IPS DF 6.9 (cell line): Measurements from ENCODE around the gene NUPR1.

Experiments
- DNase-seq: peaks from one replicate; pipeline ENCODE4 v3.0.0-alpha.2; 2013; ENCODE audit warnings: low read depth, low spot score
- H3K27ac ChIP-seq: one replicate; pipeline ENCODE4 v1.5.1; 2013; ENCODE audit warnings: low read length, control low read depth
- H3K27me3 ChIP-seq: 2 replicates; pipeline ENCODE4 v1.6.1; 2013; ENCODE audit warnings: mild to moderate bottlenecking, low read length; ENCODE audit not compliant: control insufficient read depth, insufficient read depth
- H3K36me3 ChIP-seq: 2 replicates; pipeline ENCODE4 v1.6.1; 2013; ENCODE audit warnings: low read length; ENCODE audit not compliant: control insufficient read depth, insufficient read depth
- H3K4me1 ChIP-seq: 2 replicates; pipeline ENCODE4 v1.6.1; 2013; ENCODE audit warnings: low read length; ENCODE audit not compliant: control insufficient read depth, insufficient read depth
- H3K4me3 ChIP-seq: 2 replicates; pipeline ENCODE4 v1.5.1; 2013; ENCODE audit warnings: mild to moderate bottlenecking, low read length
- H3K9me3 ChIP-seq: 2 replicates; pipeline ENCODE4 v1.6.1; 2013; ENCODE audit warnings: low read length, inconsistent platforms; ENCODE audit not compliant: control insufficient read depth, insufficient read depth
- WGBS: extraction: QIAGEN DNeasy Blood & Tissue Kit; methylation state at CpG from one replicate; pipeline ENCODE4 v1.1.7; 2013; ENCODE audit warnings: mixed read lengths, missing lambda C conversion rate; ENCODE audit not compliant: insufficient read length, insufficient coverage; 5-methylcytosine and 5-hydroxymethylcytosine counted together

The NUPR1 gene, protein sequence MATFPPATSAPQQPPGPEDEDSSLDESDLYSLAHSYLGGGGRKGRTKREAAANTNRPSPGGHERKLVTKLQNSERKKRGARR

DNA sequence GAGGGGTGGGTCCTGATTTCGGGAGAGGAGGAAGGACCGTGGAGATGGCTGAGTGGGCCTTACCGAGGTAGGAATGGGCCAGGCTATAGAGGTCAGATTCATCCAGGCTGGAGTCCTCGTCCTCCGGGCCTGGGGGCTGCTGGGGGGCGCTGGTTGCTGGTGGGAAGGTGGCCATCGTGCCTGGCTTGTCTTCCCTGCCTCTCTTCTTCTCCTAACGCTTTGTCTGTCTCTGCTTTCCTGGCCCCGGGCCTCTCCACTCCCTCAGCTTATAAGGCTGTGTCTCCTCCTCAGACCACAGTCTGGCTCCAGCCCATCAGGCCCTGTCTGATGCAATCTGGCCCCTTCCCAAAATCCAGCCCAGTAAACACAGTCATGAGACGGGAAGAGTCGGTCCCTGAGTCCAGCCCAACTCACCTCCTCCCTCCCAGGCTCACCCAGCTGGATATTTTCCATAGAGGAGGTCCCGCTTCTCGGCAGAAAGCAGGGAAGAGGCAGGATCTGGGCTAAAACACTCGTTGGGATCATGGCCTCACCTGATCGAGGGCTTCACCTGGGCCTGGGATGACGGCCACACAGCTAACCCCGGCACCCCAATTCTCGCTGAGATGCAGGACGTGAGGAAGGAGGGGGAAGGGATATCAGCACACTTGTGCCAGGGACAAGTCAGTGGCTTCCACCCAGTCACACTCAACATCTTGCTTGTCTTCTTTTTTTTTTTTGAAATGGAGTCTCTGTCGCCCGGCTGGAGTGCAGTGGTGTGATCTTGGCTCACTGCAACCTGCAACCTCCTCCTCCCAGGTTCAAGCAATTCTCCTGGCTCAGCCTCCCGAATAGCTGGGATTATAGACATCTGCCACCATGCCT is at the start of gene NUPR1:
TSS of gene NUPR1 (minus strand) at position 242 of the 864 bp plus-strand sequence. CDS start at position 175, 67 bp downstream.
- Histone ChIP-seq H3K36me3 (no peaks in the 10 kb centered on the region), H3K4me1 (no peaks in the 10 kb centered on the region), H3K4me3 (no peak within 1 kb of the TSS), H3K27ac (no peak within 1 kb of the TSS), H3K9me3 (no peaks in the 10 kb centered on the region), H3K27me3 (no peaks in the 10 kb centered on the region)
- no CpG with 5 or more reads among the region's 22 CpGs for WGBS
- no peak for DNase-seq

DNA sequence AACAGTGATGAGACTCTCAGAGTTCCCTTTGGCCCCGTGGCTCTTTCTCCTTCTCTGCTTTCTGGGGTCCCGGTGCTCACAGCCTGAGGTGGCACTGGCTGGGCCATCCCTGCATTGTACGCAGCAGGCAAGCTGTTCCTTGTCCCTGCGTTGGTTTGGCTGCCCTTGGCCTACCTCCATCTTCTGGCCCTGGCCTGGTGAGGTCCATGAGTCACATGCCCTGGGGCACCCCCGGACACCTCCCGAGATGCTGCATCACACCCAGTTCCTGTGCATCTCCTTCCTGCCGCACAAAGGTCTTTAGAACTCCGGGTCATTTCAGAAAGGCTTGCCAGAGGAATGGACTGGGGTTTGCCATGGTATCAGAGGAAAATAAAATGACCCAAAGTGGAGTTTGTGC is 48.6 kb upstream of the NUPR1 start:
- H3K4me3 ChIP-seq: no peak overlapping the region
- WGBS: no CpG with 5 or more reads among the region's 8 CpGs
- H3K27me3 ChIP-seq: no peaks in the 10 kb centered on the region
- H3K36me3 ChIP-seq: 0 out of 2 replicates have a peak, but pooled peaks cover 5% of the 10 kb centered on the region
- no peaks in the 10 kb centered on the region for H3K4me1 ChIP-seq
- DNase-seq: no peak
- H3K9me3 ChIP-seq: no peaks in the 10 kb centered on the region
- H3K27ac ChIP-seq: no peak overlapping the region

DNA sequence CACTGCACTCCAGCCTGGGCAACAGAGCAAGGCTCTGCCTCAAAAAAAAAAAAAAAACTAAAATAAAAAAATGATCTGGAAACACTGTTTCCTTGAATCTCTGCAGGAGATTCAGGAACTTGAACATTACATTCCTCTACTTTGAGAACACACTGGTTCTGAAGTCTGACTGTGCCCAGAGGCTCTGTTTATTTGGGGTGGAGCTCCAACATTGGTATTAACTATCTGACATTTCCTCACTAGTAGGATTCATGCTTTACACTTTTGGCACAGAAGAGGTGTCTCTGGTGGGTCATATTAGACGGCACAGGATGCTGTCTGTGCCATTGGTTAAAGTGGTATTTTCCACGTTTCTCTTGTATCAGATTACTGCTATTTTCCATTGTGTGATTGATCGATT is 47.7 kb upstream of the NUPR1 start:
- H3K9me3 ChIP-seq: no peaks in the 10 kb centered on the region
- no peak for DNase-seq
- H3K4me1 ChIP-seq: no peaks in the 10 kb centered on the region
- peaks cover 5% of the 10 kb centered on the region; the same call in 1 of the 2 replicates for H3K36me3 ChIP-seq
- H3K4me3 ChIP-seq: no peak overlapping the region
- H3K27ac ChIP-seq: no peak overlapping the region
- no peaks in the 10 kb centered on the region for H3K27me3 ChIP-seq
- WGBS: no CpG with 5 or more reads among the region's 3 CpGs

DNA sequence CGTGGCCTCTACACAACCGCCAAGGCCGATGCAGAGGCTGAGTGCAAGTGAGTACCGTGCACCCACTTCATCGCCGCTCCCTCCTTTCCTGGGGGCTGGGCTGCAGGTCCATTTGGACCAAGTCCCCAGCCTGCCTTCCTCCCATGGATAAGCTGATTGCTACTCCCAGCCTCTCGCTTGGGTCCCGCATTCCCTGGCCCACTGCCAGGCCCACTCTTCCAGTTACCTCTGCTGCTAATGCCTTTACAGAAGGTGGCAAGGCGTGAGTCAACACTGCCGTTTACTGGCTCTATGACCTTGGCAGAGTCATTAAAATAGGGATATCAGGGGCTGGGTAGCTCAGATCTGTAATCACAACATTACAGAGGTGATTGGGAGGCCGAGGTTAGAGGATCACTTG is 46.9 kb upstream of the NUPR1 start:
- Histone ChIP-seq H3K27ac (no peak overlapping the region), H3K27me3 (no peaks in the 10 kb centered on the region), H3K4me1 (no peaks in the 10 kb centered on the region), H3K36me3 (no peaks in the 10 kb centered on the region; the same call in 1 of the 2 replicates), H3K9me3 (no peaks in the 10 kb centered on the region), H3K4me3 (no peak overlapping the region)
- WGBS: no CpG with 5 or more reads among the region's 11 CpGs
- no peak for DNase-seq

DNA sequence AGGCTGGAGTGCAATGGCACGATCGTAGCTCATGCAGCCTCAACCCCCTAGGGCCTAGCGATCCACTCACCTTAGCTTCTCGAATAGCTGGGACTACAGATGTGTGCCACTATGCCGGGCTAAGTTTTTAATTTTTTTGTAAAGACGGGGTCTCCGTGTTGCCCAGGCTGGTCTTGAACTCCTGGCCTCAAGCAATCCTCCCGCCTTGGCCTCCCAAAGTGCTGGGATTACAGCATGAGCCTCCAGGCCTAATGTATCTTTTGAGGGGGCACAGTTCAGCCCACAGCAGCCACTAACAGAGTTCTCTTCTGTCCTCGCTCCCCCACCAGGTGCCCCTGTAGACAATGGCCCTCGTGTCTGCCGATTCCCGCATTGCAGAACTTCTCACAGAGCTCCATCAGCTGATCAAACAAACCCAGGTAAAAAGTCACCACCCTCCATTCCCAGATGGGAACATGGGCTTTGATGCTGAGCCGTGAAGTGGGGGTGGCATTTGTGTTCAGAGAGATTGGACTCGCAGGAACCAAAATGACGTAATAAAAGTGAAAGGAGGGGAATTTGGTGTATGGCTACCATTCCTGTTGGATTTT is 42.0 kb upstream of the NUPR1 start:
- H3K9me3 ChIP-seq: no peaks in the 10 kb centered on the region
- H3K27me3 ChIP-seq: no peaks in the 10 kb centered on the region
- H3K4me1 ChIP-seq: no peaks in the 10 kb centered on the region
- no peak overlapping the region for H3K27ac ChIP-seq
- WGBS: no CpG with 5 or more reads among the region's 15 CpGs
- DNase-seq: no peak
- H3K36me3 ChIP-seq: no peaks in the 10 kb centered on the region; the same call in 1 of the 2 replicates
- no peak overlapping the region for H3K4me3 ChIP-seq

DNA sequence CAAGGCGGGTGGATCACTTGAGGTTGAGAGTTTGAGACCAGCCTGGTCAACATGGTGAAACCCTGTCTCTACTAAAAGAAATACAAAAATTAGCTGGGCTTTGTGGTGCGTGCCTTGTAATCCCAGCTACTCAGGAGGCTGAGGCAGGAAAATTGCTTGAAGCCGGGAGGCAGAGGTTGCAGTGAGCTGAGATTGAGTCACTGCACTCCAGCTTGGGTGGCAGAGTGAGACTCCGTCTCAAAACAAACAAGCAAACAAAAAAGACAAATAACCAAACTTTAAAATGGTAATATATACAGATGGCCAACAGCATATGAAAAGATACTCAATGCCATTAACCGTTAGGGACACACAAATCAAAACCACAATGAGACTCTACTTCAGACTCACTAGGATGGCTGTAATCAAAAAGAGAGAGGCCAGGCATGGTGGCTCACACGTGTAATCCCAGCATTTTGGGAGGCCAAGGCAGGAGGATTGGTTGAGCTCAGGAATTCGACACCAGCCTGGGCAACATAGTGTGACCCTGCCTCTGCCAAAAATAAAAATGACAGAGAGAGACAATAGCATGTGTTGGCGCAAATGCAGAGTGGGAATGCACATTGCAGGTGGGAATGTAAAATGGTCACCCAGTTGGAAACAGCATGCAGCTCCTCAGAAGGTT is 36.8 kb upstream of the NUPR1 start:
- no CpG with 5 or more reads among the region's 8 CpGs for WGBS
- Histone ChIP-seq H3K27ac (no peak overlapping the region), H3K4me1 (peaks cover 5% of the 10 kb centered on the region; the same call in 1 of the 2 replicates), H3K36me3 (no peaks in the 10 kb centered on the region), H3K4me3 (no peak overlapping the region), H3K9me3 (no peaks in the 10 kb centered on the region), H3K27me3 (no peaks in the 10 kb centered on the region)
- DNase-seq: no peak

DNA sequence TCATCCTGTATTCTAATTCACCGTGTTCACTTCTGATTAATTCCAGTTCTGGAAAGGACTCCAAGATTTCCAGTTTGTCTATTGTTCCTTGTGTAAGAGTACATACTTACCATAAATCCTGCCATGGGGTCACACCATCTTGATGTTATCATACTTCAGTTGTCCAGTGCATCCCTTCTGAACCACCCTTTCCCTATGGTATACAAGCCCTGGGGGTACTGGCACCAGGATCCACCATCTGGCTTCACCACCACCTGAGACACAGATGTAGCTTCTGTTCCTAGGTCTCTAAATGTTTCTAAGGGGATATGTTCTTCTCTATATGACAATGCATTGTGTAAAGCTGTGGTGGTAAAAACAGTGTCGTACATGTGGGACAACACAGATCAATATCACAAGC is 36.2 kb upstream of the NUPR1 start:
- H3K27ac ChIP-seq: no peak overlapping the region
- no peaks in the 10 kb centered on the region for H3K9me3 ChIP-seq
- H3K4me3 ChIP-seq: no peak overlapping the region
- no peaks in the 10 kb centered on the region for H3K27me3 ChIP-seq
- no peaks in the 10 kb centered on the region for H3K36me3 ChIP-seq
- H3K4me1 ChIP-seq: peaks cover 5% of the 10 kb centered on the region; the same call in 1 of the 2 replicates
- no CpG with 5 or more reads among the region's 2 CpGs for WGBS
- no peak for DNase-seq

DNA sequence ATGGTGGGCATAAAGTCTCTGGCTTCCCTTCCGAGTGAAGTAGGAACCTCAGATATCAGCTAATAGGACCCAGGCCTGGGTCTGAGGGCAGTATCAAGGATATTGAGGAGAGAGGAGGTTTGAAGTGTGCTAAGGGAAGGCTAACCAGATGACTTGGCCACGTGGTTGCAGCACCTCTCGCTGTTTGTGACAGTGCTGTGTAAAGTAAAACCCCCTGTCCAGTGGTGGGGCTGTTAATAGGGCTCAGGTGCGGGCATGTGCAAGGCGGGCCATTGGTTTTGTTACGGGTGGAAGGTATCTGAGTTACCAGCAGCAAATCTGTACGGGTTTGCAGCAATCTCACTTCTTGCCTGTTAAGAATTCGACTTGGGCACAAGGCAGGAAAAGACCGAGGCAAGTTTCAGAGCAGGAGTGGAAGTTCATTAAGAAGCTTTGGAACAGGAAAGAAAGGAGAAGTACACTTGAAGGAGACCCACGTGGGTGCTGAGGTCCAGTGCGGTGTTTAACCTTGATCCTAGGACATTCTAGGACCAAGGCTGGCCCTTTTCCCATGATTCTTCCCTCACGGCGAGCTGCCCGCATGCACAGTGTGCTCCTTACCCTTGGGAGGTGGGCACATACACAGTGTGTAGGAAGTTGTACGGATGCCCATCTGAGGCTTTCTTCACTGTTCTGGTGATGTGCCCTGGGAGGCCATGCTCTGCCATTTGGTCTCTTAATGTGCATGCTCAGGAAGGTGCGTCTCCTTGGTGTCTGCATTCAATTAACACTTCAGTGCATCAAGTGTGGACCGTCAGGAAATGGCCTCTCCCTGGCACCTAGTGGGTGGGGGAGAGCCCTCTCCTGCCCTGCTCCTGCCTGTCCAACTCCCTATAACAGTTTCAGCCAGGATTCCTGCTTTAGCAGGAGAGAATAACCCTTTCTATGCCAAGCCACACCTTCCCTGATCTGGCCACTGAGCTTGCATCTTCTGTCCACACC is 35.3 kb upstream of the NUPR1 start:
- no CpG with 5 or more reads among the region's 17 CpGs for WGBS
- no peaks in the 10 kb centered on the region for H3K27me3 ChIP-seq
- peaks cover 5% of the 10 kb centered on the region; the same call in 1 of the 2 replicates for H3K4me1 ChIP-seq
- no peaks in the 10 kb centered on the region for H3K9me3 ChIP-seq
- no peak for DNase-seq
- no peak overlapping the region for H3K4me3 ChIP-seq
- no peaks in the 10 kb centered on the region for H3K36me3 ChIP-seq
- no peak overlapping the region for H3K27ac ChIP-seq

DNA sequence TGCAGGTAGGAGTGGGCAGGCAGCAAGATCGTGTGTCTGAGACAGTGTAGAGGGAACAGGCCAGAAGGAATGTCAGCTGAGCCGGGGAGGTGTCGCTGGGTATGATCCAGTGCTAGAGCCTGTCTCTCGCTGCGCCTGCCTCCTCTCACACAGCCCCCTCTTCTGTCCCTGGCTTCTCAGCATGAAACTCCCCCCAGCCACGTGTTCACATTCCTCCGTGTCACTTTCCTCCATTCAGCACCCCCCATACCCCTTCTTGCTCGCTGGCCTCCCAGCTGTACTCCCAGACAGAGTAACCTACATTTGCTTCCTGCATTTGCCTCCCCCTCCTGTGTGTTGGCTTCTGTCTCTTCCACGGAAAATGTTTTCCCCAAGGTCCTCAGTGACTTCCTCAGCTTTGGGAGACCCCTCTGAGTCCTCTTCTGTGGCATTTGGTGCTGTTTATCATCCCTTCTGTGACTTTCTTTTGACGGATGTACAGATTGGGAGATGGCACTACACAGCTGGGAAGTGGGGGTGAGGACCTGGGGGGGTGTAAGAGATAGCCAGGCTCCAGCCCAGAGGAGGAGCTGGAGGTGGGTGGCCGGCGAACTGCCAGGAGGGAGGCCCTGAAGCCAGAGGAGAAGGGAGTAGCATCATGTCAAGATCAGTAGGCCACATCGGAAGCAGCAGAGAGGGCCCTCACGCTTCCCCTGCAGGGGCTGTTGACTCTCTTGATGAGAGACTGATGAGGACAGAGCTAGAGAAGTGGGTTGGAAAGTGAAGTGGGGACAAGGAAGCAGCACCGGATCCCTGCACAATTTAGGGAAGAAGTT is 34.1 kb upstream of the NUPR1 start:
- Histone ChIP-seq H3K9me3 (no peaks in the 10 kb centered on the region), H3K4me3 (no peak overlapping the region; the same call in 1 of the 2 replicates), H3K36me3 (no peaks in the 10 kb centered on the region), H3K27me3 (no peaks in the 10 kb centered on the region), H3K27ac (no peak overlapping the region), H3K4me1 (peaks cover 5% of the 10 kb centered on the region; the same call in 1 of the 2 replicates)
- WGBS: no CpG with 5 or more reads among the region's 15 CpGs
- DNase-seq: no peak
